CD4-positive, alpha-beta T cell treated with Interleukin-4 for 1 hour (primary cell): ENCODE measurements around the gene PPT2.
"Not testable (repeated sequence)": the region's sequence is repeated elsewhere in the genome, so short reads cannot be mapped to it uniquely, and the experiment has no call there.

ENCODE experiments used
- DNase-seq, 2 donors: peaks; one replicate each; pipeline ENCODE4 v3.0.0-alpha.2; 2020 to 2022

Gene PPT2

GRCh38 chr6:32127717-32128592, 26.0 kb upstream of the PPT2 start, which contains the start of gene ATF6B:
Gene ATF6B, minus strand, starts transcription at chr6:32128246. Its CDS starts 39 bp downstream, at chr6:32128207.
- DNase-seq, result peak; percentile 99 to 100

GRCh38 chr6:32128751-32129296, 25.1 kb upstream of the PPT2 start:
- no peak for DNase-seq

GRCh38 chr6:32129297-32130088, 24.4 kb upstream of the PPT2 start:
- DNase-seq, result no peak

- DNase-seq, result no peak
Observed at GRCh38 chr6:32131439-32131948, 22.4 kb upstream of the PPT2 start.

- DNase-seq, result no peak
Observed at GRCh38 chr6:32132110-32132509, 21.8 kb upstream of the PPT2 start.

- no peak for DNase-seq
Observed at GRCh38 chr6:32133786-32134185, 20.2 kb upstream of the PPT2 start.

- DNase-seq, result no peak
Observed at GRCh38 chr6:32137454-32137853, 16.5 kb upstream of the PPT2 start.

- no peak for DNase-seq
Observed at GRCh38 chr6:32139590-32139989, 14.4 kb upstream of the PPT2 start.

GRCh38 chr6:32140420-32141046, 13.4 kb upstream of the PPT2 start:
- DNase-seq, result no peak

GRCh38 chr6:32144238-32144637, 9.7 kb upstream of the PPT2 start:
- DNase-seq, result not testable (repeated sequence)

GRCh38 chr6:32146287-32146686, 7.7 kb upstream of the PPT2 start:
- no peak for DNase-seq

GRCh38 chr6:32146687-32147086, 7.3 kb upstream of the PPT2 start:
- no peak for DNase-seq

GRCh38 chr6:32147401-32148132, 6.4 kb upstream of the PPT2 start:
- no peak for DNase-seq

GRCh38 chr6:32148289-32149091, 5.5 kb upstream of the PPT2 start:
- DNase-seq, result peak; percentile 78 to 80

- DNase-seq, result no peak
Observed at GRCh38 chr6:32149092-32149755, 4.7 kb upstream of the PPT2 start.

- DNase-seq, result no peak
Observed at GRCh38 chr6:32149932-32150870, 3.7 kb upstream of the PPT2 start.

GRCh38 chr6:32151181-32151862, 2.6 kb upstream of the PPT2 start:
- DNase-seq, result no peak

GRCh38 chr6:32151863-32152768, 1.8 kb upstream of the PPT2 start, which contains the start of gene PRRT1:
Gene PRRT1, minus strand, starts transcription at chr6:32151939. Its CDS starts 112 bp downstream, at chr6:32151827.
- no peak for DNase-seq
